GM04504 (cell line): ENCODE measurements around the gene GGA3.
"Not testable (repeated sequence)": the region's sequence is repeated elsewhere in the genome, so short reads cannot be mapped to it uniquely, and the experiment has no call there.

Experiments
- DNase-seq: peaks from one replicate; pipeline ENCODE4 v3.0.0-alpha.2; 2012; ENCODE audit warnings: low read depth

GGA3 gene

GRCh38 chr17:75272848-75273184 is 11.4 kb upstream of the GGA3 start:
- no peak for DNase-seq

GRCh38 chr17:75271955-75272847 is 10.8 kb upstream of the GGA3 start:
- DNase-seq = peak; percentile 63

GRCh38 chr17:75271233-75271954 is 10.0 kb upstream of the GGA3 start:
- peak; percentile 36 for DNase-seq

DNA sequence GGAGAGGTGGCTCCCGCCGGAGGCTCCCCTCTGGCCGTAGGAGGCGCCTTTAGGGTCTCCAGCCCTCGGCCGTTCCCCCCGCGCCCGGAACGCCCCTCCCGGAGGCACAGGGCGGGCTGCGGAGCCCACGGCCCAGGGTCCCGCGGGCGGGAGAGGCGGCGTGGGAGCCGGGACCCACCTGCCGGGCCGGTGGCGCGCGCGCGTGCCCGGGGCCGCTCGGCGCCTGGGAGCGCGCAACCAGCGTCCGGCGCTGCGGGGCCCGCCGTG is 9.5 kb upstream of the GGA3 start, which contains the start of gene MIF4GD:
TSS of gene MIF4GD (minus strand) at position 266 of the 267 bp plus-strand sequence. CDS start 1,036 bp downstream, outside the sequence.
- DNase-seq = no peak

GRCh38 chr17:75270218-75270965 is 9.0 kb upstream of the GGA3 start:
- peak; percentile 42 for DNase-seq

- DNase-seq = no peak
Observed at GRCh38 chr17:75269844-75270217, 8.4 kb upstream of the GGA3 start.

- no peak for DNase-seq
Observed at GRCh38 chr17:75267411-75268232, 6.2 kb upstream of the GGA3 start.

GRCh38 chr17:75267153-75267410 is 5.7 kb upstream of the GGA3 start:
- DNase-seq = no peak

DNA sequence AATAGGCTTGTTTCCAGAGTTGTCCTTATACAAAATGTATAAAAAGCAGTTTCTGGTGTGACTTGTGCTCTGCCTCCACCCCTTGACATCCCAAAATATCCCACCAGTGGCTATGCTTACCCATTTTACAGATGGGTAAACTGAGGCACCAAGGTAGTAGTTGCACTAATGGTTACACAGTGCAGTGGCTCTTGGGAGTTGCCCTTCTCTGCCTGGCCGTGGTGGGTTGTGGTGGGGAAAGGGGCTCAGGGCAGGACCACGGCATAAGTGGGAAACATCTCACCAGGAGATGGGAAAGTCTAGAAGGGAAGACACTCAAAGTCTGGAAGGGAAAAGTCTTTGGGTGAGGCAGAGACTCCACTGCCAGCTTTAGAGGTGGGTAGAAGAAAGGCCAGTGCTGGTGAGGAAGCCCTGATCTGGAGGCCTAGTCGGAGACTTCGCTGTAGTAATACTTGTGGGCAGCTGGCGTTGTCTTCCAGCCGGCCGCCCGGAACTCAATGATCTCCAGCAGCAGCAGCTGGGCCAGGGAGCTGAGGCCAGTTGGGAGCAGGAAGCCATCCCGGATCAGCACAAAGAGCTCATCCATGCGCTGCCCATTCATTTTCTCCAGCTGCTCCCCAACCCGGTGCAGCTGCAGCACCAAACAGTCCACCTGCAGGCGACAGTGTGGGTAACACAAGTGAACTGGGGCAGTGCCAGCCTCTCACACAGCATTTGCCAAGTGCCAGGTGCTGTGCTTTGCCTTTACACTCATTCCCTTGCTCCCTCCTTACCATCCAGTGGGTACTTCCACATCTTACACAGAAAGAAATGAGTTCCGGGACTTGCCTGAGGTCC is 5.1 kb upstream of the GGA3 start:
- no peak for DNase-seq

- no peak for DNase-seq
Observed at GRCh38 chr17:75265614-75266315, 4.4 kb upstream of the GGA3 start.

GRCh38 chr17:75263055-75263454 is 1.6 kb upstream of the GGA3 start:
- no peak for DNase-seq

- no peak for DNase-seq
Observed at GRCh38 chr17:75262112-75262606, 753 bp upstream of the GGA3 start.

GRCh38 chr17:75260641-75261335 is 618 bp downstream of the GGA3 start:
- DNase-seq = no peak

DNA sequence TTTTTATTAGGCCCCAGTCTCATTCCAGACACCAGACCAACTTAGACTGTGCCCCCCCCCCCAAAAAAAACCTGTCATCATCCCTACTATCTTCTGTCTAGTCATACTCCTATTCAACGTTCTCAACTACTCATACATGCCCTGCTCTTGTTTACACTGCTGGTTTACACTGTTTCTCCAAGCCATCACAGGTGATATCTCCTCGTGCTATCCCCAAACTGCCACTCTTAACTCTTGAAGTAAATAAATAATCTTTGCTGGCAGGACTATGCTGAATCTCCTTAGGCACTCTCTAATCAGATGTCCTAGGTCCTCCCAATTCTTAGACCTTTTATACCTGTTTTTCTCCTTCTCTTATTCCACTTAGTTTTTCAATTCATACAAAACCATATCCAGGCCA is 4.2 kb downstream of the GGA3 start:
- DNase-seq = not testable (repeated sequence)

GRCh38 chr17:75255954-75256698 is 5.3 kb downstream of the GGA3 start:
- not testable (repeated sequence) for DNase-seq

- DNase-seq = no peak
Observed at GRCh38 chr17:75252039-75252816, 9.2 kb downstream of the GGA3 start.

DNA sequence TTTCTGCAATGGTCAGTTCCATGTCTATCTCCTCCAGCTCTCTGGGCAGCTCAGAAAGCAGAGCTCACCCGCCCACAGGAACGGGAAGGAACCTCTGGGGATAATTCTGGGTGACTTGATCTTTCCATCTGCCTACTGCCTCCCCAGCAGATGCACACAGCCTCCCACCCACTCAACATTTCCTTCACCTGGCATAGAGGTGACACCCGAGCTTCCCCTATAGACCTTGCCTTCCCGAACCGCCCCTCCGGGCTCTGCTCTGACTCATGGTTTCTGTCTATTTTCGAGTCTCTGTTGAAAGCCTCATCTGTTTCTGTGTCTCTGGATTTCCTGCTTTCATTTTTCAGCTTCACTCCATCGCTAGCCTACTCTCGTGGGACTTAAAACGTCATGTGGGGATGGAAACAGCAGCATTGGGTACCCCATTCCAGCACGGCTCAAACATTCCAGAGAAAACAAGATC is 11.4 kb downstream of the GGA3 start:
- peak; percentile 26 for DNase-seq

DNA sequence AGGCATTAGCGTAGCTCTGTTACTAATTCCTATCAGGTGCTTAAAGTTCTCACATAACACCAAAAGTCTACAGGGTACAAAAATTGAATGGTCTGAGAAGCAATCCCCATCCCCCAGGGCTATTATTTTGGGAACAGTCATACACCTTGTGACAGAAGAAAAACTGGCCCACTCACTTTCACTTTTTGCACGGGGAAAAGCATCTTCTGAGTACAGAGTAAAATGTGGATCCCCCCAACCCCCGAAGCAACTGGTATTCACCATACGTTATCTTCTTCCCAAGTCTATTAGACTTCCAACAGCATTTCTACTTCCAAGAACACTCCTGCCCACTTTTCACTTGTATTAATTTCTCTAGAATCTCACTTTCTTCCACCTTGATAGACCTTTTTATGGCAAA is 11.8 kb downstream of the GGA3 start:
- DNase-seq = no peak
